Astrocyte (in vitro differentiated cells and primary cell): ENCODE results near the gene MAGEA12.
"Not testable (repeated sequence)": the region's sequence is repeated elsewhere in the genome, so short reads cannot be mapped to it uniquely, and the experiment has no call there.

ENCODE experiments used
- EZH2 ChIP-seq: IDR thresholded peaks from 2 replicates; pipeline ENCODE4 v1.6.1; 2012; ENCODE audit warnings: mild to moderate bottlenecking, low read length, inconsistent platforms; ENCODE audit not compliant: insufficient read depth
- TF ChIP-seq, protein P1 (sequence below): IDR thresholded peaks from 2 replicates; pipeline ENCODE4 v1.5.1; 2011; ENCODE audit warnings: low read depth, mild to moderate bottlenecking, inconsistent platforms, low read length, moderate library complexity; ENCODE audit not compliant: insufficient read depth

- TF ChIP-seq, protein P1, sequence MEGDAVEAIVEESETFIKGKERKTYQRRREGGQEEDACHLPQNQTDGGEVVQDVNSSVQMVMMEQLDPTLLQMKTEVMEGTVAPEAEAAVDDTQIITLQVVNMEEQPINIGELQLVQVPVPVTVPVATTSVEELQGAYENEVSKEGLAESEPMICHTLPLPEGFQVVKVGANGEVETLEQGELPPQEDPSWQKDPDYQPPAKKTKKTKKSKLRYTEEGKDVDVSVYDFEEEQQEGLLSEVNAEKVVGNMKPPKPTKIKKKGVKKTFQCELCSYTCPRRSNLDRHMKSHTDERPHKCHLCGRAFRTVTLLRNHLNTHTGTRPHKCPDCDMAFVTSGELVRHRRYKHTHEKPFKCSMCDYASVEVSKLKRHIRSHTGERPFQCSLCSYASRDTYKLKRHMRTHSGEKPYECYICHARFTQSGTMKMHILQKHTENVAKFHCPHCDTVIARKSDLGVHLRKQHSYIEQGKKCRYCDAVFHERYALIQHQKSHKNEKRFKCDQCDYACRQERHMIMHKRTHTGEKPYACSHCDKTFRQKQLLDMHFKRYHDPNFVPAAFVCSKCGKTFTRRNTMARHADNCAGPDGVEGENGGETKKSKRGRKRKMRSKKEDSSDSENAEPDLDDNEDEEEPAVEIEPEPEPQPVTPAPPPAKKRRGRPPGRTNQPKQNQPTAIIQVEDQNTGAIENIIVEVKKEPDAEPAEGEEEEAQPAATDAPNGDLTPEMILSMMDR, result not testable (repeated sequence)
- not testable (repeated sequence) for TF ChIP-seq EZH2
These were observed 20.4 kb downstream of the MAGEA12 start, which contains the start of gene MAGEA2 for GRCh38 chrX:152753686-152754650.
